IPS-20b (cell line): ENCODE measurements around the gene DDX11.
A peak's percentile ranks its signal among the peaks of the same experiment; 100 is the strongest.
"Not testable (repeated sequence)": the region's sequence is repeated elsewhere in the genome, so short reads cannot be mapped to it uniquely, and the experiment has no call there.

Experiments
- H3K27ac ChIP-seq: one replicate; pipeline ENCODE4 v1.5.1; 2013; ENCODE audit warnings: low read length
- H3K27me3 ChIP-seq: 2 replicates; pipeline ENCODE4 v1.6.1; 2013; ENCODE audit warnings: mild to moderate bottlenecking, low read length, inconsistent platforms; ENCODE audit not compliant: insufficient read depth
- H3K36me3 ChIP-seq: 2 replicates; pipeline ENCODE4 v1.6.1; 2013; ENCODE audit warnings: low read depth, mild to moderate bottlenecking, inconsistent platforms, low read length, moderate library complexity; ENCODE audit not compliant: insufficient read depth
- H3K4me1 ChIP-seq: 2 replicates; pipeline ENCODE4 v1.6.1; 2013; ENCODE audit warnings: mild to moderate bottlenecking, control low read depth, inconsistent platforms, low read length, moderate library complexity; ENCODE audit not compliant: insufficient read depth
- H3K4me3 ChIP-seq: 2 replicates; pipeline ENCODE4 v1.5.1; 2013; ENCODE audit warnings: mild to moderate bottlenecking, low read length, inconsistent platforms
- H3K9ac ChIP-seq: 2 replicates; pipeline ENCODE4 v1.6.1; 2013; ENCODE audit warnings: low read depth, mild to moderate bottlenecking, inconsistent platforms, low read length, moderate library complexity
- H3K9me3 ChIP-seq: 2 replicates; pipeline ENCODE4 v1.6.1; 2013; ENCODE audit warnings: mild to moderate bottlenecking, low read depth, low read length, inconsistent platforms; ENCODE audit not compliant: insufficient read depth

DDX11 gene

DNA sequence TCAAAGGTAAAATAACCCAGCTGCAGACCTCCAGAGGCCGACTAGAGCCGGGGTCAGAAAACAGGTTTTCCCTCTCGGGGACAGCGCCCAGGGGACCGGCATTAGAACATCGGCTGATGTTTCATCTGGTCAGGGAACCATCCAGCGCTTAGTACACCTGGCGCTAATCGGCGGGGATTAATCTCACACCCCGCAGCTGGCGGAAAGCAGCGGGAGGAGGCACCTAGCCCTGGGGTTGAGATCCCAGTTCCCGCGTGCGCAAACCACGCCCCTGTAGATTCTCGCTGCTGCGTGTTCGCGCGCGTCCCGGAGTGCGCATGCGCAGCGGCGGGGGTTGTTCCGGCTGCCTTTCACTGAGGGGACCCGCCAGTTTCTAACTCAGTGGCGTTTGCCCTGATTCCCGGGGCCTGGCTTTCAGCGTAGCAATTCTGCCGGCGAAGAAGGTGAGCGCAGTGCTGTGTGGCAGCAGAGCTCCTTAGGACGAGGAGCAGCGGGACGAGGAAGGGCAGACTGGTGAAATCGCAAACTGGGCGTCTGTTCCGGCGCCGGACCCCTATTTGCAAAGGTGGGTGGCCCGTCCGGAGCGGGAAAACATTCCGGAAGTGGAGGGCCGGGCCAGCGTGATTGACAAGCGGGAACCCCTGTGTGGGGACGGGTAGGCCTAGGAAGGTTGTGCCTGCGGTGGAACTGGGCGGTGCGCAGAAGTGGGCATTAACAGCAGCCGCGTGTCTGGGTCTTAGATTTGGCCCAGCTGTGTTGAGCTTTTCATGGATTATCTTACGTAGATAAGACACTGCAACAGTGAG is at the start of gene DDX11:
Gene DDX11 (plus strand): TSS at position 334 of the 806 bp plus-strand sequence. CDS start 4,534 bp downstream, outside the sequence.
- Histone ChIP-seq H3K4me3 (peak within 1 kb of the TSS; percentile 98), H3K9ac (peak within 1 kb of the TSS; percentile 99), H3K27ac (peak within 1 kb of the TSS; percentile 94)
- H3K4me1 ChIP-seq, H3K36me3 ChIP-seq, H3K9me3 ChIP-seq, H3K27me3 ChIP-seq: not testable (repeated sequence)

DNA sequence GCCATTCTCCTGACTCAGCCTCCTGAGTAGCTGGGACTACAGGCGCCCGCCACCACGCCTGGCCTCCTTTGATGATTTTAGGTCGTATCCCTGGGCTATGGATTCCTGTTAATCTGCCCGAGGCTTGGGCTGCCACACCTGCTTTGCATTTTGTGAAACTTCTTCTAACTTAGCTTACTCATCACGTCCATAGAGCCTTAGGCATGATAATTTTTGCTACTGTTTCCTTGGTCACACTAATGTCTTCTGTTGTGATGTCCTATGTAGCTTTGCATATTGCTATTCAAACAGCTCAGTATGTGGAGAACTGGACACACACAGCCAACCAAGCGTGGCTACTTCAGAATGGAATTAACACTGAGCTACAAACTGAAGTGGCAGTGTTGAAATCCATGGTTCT is 47.5 kb upstream of the DDX11 start:
- no peaks in the 10 kb centered on the region for H3K36me3 ChIP-seq
- H3K9me3 ChIP-seq, result no peaks in the 10 kb centered on the region
- H3K4me1 ChIP-seq, result no peaks in the 10 kb centered on the region
- H3K27me3 ChIP-seq, result no peaks in the 10 kb centered on the region
- no peak overlapping the region for H3K9ac ChIP-seq
- no peak overlapping the region for H3K27ac ChIP-seq
- no peak overlapping the region for H3K4me3 ChIP-seq

- not testable (repeated sequence) for H3K36me3 ChIP-seq, H3K4me1 ChIP-seq, H3K27me3 ChIP-seq, H3K9me3 ChIP-seq, H3K9ac ChIP-seq, H3K4me3 ChIP-seq, H3K27ac ChIP-seq
These were observed 46.7 kb upstream of the DDX11 start for GRCh38 chr12:31027006-31027405.

DNA sequence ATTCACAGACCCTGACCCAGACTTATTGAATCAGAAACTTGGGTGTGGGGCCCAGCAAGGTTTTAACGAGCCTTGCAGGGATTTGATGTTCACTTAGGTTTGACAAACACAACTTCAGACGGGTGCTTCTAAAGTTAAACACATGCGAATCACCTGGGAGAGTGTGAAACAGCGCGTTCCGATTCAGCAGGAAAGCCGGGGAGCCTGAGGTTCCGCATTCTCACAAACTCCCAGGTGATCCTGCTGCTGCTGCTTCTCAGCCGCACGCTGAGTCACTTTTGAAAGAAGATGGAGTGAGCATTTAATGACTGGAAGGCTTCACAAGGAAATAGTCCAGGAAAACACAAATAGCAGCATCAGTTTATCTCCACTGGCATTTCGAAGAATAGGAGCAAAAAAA is 44.2 kb upstream of the DDX11 start:
- Histone ChIP-seq H3K27me3 (no peaks in the 10 kb centered on the region), H3K27ac (no peak overlapping the region), H3K4me3 (no peak overlapping the region), H3K9ac (no peak overlapping the region), H3K36me3 (no peaks in the 10 kb centered on the region), H3K4me1 (no peaks in the 10 kb centered on the region), H3K9me3 (no peaks in the 10 kb centered on the region)

DNA sequence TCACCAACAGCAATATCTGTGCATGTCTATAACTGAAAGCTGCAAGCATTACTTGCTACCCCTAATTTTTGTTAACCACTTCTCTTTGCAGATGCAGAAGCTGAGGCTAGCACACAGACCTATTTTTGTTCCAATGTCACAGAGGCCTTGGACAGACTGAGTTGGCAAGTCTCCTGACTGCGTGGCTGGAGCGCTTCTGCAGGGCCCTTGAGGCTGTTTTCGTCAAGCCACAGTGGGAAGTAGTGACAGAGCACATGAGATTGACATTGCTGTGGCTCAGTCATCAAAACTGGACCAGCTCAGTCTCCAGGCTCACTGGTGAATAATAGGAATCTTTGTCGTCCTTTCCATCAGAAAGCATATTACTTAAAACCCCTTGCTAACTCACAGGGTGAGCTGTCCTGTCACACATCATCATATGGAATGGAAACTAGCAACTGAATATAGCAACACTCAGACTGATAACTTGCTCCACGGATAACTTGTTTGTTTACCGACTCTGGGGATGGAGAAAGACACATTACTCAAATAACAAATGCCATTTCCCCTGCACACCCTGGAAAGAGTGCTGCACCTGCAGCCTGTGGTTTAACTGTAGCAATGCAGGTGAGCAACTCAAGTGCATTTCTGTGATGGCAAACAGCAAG is 43.6 kb upstream of the DDX11 start:
- Histone ChIP-seq H3K27ac (no peak overlapping the region), H3K4me3 (no peak overlapping the region), H3K27me3 (no peaks in the 10 kb centered on the region), H3K9ac (no peak overlapping the region), H3K4me1 (no peaks in the 10 kb centered on the region), H3K9me3 (no peaks in the 10 kb centered on the region), H3K36me3 (no peaks in the 10 kb centered on the region)

DNA sequence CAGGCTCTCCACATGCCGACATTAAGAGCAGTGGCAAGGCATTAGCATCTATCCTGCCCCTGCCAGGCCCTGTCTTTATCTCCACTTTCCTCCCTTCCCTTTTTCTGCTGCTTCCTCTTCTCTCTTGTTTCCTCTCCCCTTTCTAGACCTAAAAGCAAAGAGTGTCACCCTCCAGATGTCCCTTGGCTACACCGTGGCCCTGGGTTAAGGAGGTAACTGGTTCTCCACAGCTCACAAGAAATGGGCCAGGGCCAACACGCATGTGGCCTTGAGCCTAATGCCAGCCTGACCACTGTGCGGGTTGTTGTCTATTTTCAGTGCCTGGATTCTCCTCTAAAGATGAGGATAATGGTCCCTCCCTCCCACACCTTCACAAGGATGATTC is 41.7 kb upstream of the DDX11 start:
- no peaks in the 10 kb centered on the region for H3K27me3 ChIP-seq
- no peaks in the 10 kb centered on the region for H3K9me3 ChIP-seq
- no peak overlapping the region for H3K27ac ChIP-seq
- H3K4me3 ChIP-seq, result no peak overlapping the region
- no peak overlapping the region for H3K9ac ChIP-seq
- H3K4me1 ChIP-seq, result no peaks in the 10 kb centered on the region
- no peaks in the 10 kb centered on the region for H3K36me3 ChIP-seq

- no peaks in the 10 kb centered on the region for H3K9me3 ChIP-seq
- no peak overlapping the region for H3K9ac ChIP-seq
- no peak overlapping the region for H3K27ac ChIP-seq
- no peaks in the 10 kb centered on the region; the same call in 1 of the 2 replicates for H3K27me3 ChIP-seq
- H3K4me1 ChIP-seq, result no peaks in the 10 kb centered on the region
- H3K36me3 ChIP-seq, result no peaks in the 10 kb centered on the region
- no peak overlapping the region for H3K4me3 ChIP-seq
These were observed 40.5 kb upstream of the DDX11 start for GRCh38 chr12:31033146-31033545.

DNA sequence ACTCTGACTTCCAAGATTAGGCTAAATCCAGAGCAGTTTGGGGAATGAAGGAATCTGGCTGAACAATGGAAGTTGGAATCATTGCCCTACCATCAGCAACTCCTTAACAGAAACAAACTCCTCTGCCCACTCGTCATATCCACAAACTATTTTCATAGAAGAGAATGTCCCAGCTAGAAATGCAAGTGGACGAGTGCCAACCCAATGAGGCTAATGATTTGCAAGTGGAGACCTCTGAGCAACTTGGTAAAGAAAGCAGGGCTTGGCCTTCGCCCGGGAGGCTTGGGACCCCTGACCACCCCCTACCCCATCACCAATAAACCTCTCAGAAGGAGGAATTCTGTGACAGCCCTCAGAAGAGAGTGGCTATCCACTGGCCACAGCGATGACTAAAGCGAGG is 40.0 kb upstream of the DDX11 start:
- no peak overlapping the region for H3K4me3 ChIP-seq
- no peak overlapping the region for H3K9ac ChIP-seq
- no peak overlapping the region for H3K27ac ChIP-seq
- H3K36me3 ChIP-seq, result no peaks in the 10 kb centered on the region
- no peaks in the 10 kb centered on the region; the same call in 1 of the 2 replicates for H3K27me3 ChIP-seq
- no peaks in the 10 kb centered on the region for H3K4me1 ChIP-seq
- H3K9me3 ChIP-seq, result no peaks in the 10 kb centered on the region

- Histone ChIP-seq H3K4me3 (no peak overlapping the region), H3K4me1 (no peaks in the 10 kb centered on the region), H3K36me3 (no peaks in the 10 kb centered on the region), H3K9me3 (no peaks in the 10 kb centered on the region), H3K27me3 (no peaks in the 10 kb centered on the region; the same call in 1 of the 2 replicates), H3K27ac (no peak overlapping the region), H3K9ac (no peak overlapping the region)
These were observed 39.3 kb upstream of the DDX11 start for GRCh38 chr12:31034372-31034771.

- Histone ChIP-seq H3K9ac (no peak overlapping the region), H3K27ac (no peak overlapping the region), H3K4me1 (no peaks in the 10 kb centered on the region), H3K4me3 (no peak overlapping the region), H3K27me3 (no peaks in the 10 kb centered on the region; the same call in 1 of the 2 replicates), H3K36me3 (no peaks in the 10 kb centered on the region), H3K9me3 (no peaks in the 10 kb centered on the region)
These were observed 38.4 kb upstream of the DDX11 start for GRCh38 chr12:31035226-31035625.

DNA sequence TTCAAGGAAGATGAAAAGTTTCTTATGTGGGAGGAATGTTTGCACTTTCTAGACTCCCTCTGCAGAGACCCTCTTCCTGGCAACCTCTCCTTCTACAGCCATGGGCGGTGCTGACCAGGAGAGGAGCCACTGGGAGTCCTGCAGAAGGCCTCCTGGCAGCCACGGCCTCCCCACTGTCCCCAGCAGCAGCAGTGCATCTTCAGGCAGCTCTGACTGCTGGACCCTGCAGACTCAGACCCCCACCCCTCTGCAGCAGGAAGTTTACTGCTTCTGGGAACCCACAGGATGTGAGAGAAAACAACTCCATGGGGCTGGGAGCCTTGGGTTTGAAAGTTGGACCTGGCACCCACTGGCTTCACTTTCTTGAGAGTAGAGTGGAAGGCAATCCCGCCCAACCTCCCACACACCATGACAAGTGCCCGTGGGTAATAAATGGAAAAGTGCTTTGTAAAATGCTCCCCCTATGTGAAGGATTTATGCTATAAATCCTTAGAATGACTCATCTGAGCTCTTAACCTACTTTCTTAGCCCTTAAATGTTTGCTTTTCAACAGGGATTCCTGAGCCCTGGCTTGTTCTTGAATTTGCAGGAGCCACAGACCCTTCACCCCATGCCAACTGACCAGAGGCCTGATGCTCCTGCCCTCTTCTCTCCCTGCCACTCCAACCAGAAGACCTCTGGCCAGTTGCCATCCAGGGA is 37.5 kb upstream of the DDX11 start:
- H3K9ac ChIP-seq, result no peak overlapping the region
- no peak overlapping the region for H3K4me3 ChIP-seq
- H3K27ac ChIP-seq, result no peak overlapping the region
- H3K4me1 ChIP-seq, result no peaks in the 10 kb centered on the region
- H3K27me3 ChIP-seq, result no peaks in the 10 kb centered on the region; the same call in 1 of the 2 replicates
- no peaks in the 10 kb centered on the region for H3K36me3 ChIP-seq
- no peaks in the 10 kb centered on the region for H3K9me3 ChIP-seq

DNA sequence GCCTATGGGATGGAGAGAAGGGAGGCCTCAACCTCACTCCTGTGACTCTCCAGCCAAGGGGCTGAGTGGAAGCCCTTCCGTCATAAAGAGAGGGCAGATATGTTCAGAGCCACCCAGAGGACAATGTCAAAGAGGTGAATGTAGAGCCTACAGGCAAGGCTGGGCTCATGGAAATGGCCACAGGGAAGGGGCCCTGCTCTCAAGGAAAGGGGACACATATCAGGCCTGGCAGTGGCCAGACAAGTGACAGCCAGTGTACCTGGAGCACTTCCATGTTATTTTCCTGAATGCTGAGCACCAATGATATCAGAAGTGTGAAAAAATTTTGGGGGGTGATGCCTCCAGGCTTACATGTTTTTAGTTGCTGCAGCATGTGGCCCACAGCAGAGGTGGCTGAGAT is 36.6 kb upstream of the DDX11 start:
- H3K9ac ChIP-seq, result no peak overlapping the region
- no peak overlapping the region for H3K4me3 ChIP-seq
- H3K36me3 ChIP-seq, result no peaks in the 10 kb centered on the region
- no peaks in the 10 kb centered on the region for H3K9me3 ChIP-seq
- H3K27ac ChIP-seq, result no peak overlapping the region
- no peaks in the 10 kb centered on the region; the same call in 1 of the 2 replicates for H3K27me3 ChIP-seq
- no peaks in the 10 kb centered on the region for H3K4me1 ChIP-seq
